GM10248 (cell line): Measurements from ENCODE around the gene MORN5.

Source experiments
- CTCF ChIA-PET: fragments of 300-600 bp; sonication (Branson Sonifier 250); formaldehyde crosslinking; extraction: SDS; loops from one replicate; lab custom pipeline; 2021; ENCODE audit warnings: antibody characterized with exemption; lab: Yijun Ruan, JAX
- POLR2A ChIA-PET: fragments of 350-650 bp; sonication (Branson Sonifier 250); formaldehyde crosslinking; extraction: SDS; loops from one replicate; lab custom pipeline; 2020; ENCODE audit warnings: antibody characterized with exemption; lab: Yijun Ruan, JAX
- DNase-seq: peaks from one replicate; pipeline ENCODE4 v3.0.0; 2012; ENCODE audit errors: extremely low spot score
- TF ChIP-seq, protein P1 (sequence below): IDR thresholded peaks from 2 replicates; pipeline ENCODE4 v1.5.1; 2012; ENCODE audit warnings: mild to moderate bottlenecking, low read depth; ENCODE audit errors: extremely low read depth, missing control alignments, control extremely low read depth

The MORN5 gene

DNA sequence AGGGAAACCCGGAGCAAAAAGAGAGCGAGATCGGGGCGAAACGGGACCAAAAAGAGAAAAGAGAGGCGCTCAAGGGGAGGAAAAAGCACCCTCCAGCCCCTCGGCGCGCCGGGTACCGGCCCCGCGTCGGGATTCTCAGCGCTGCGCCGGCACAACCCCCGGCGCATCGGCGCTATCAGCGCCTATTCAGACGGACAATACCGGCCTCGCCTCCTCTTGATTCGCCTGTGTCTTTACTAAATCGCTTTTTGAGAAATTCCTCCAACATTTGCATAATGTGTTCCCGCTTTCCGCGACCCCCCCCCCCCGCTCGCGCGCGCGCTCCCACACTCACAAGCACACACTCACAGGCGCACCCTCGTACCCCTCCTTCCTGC, 68.5 kb downstream of the MORN5 start:
- DNase-seq: peak; percentile 26
- CTCF ChIA-PET: no interaction called here
- TF ChIP-seq, protein P1, sequence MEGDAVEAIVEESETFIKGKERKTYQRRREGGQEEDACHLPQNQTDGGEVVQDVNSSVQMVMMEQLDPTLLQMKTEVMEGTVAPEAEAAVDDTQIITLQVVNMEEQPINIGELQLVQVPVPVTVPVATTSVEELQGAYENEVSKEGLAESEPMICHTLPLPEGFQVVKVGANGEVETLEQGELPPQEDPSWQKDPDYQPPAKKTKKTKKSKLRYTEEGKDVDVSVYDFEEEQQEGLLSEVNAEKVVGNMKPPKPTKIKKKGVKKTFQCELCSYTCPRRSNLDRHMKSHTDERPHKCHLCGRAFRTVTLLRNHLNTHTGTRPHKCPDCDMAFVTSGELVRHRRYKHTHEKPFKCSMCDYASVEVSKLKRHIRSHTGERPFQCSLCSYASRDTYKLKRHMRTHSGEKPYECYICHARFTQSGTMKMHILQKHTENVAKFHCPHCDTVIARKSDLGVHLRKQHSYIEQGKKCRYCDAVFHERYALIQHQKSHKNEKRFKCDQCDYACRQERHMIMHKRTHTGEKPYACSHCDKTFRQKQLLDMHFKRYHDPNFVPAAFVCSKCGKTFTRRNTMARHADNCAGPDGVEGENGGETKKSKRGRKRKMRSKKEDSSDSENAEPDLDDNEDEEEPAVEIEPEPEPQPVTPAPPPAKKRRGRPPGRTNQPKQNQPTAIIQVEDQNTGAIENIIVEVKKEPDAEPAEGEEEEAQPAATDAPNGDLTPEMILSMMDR: no peak
- POLR2A ChIA-PET: interaction anchor here (0.6 kb wide), 1 partner anchor 18 kb away, joined by 3 read pairs; no protein-coding TSS in a partner anchor

DNA sequence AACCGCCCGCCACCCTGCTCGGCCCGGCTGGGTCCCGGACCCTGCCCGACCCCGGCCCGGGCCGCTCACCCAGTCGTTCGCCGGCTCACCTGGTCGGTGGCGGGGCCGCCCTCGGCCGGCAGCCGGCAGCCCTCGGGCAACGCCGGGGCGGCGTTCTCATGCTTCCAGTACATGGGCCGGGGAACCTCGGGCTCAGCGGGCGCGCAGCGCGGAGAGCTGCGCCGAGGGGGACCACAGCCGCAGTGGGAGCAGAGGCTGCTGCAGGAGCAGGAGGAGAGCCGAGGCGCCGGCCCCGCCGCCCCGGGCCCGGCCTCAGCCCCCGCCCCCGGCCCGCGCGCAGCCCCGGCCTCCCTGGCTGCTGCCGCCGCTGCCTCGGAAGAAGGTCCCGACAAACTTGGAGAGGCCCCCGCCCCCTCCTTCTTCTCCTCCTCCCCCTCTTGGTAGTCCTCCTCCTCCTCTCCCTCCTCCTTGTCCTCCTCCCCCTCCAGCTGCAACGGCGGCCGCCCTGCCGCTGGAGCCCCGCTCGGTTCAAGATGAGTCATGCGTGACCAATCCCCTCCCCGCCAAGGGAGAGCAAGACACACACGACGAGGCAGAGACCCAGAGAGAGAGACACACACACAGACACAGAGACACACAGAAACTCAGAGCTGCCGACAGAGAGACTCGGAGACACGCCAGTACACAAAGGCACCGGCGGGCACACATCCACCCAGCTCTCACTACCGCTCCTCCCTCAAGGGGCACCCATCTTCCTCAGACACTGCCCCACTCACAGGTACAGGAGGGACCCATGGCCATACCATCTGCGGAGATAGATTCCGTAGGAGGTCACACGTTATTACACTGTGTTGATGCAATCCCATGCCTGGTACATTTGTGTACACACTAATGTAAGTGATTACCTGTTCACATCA, 69.1 kb downstream of the MORN5 start, which contains the start of gene LHX6:
LHX6 (minus strand) TSS at position 390 of the 917 bp plus-strand sequence; CDS start at position 173, 217 bp downstream.
- DNase-seq: peak; percentile 24
- TF ChIP-seq, protein P1: no peak
- ChIA-PET POLR2A (interaction anchor here (0.6 kb wide), 1 partner anchor 18 kb away, joined by 3 read pairs; no protein-coding TSS in a partner anchor), CTCF (no interaction called here)

DNA sequence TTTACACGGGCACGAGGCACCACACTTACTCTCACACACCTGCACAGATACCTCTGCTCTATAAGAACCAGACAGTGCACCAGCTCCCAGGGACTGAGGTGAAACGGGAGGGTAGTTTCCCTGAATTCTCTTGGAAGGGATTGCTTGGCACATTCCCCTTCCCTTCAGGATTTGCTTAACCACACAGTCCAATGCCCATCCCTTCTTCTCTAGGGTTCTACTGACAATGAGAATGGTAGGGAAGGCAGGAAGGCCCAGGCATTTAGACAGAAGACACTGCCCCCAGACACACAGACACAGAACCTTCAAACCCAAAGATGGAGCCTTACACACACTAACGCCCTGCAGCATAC, 69.8 kb downstream of the MORN5 start:
- CTCF ChIA-PET: no interaction called here
- TF ChIP-seq, protein P1: no peak
- DNase-seq: no peak
- POLR2A ChIA-PET: no interaction called here

DNA sequence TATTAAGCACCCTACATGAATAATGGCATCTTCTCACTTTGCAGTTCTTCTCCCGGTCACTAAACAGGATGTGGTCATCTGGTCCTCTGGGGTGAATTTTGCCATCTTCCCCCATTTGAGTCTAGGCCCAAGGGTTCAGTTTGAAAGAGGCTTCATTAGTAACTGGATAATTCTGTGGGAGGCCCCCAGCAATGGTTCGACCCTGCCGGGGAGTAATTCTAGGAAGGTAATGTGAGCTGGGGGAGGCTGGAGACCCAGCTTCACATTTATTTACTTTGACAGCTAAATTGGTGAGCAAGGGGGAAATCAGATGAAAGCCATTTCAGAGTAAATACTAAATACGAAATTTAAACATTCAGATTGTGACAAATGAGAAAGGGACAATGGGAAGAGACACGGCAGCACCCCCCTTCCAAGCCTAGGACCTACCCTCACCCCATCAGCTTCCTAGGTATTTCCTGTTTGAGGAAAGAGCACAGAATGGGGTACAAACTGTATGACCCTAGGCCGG, 73.1 kb downstream of the MORN5 start:
- no peak for DNase-seq
- ChIA-PET POLR2A (no interaction called here), CTCF (no interaction called here)
- TF ChIP-seq, protein P1: no peak

DNA sequence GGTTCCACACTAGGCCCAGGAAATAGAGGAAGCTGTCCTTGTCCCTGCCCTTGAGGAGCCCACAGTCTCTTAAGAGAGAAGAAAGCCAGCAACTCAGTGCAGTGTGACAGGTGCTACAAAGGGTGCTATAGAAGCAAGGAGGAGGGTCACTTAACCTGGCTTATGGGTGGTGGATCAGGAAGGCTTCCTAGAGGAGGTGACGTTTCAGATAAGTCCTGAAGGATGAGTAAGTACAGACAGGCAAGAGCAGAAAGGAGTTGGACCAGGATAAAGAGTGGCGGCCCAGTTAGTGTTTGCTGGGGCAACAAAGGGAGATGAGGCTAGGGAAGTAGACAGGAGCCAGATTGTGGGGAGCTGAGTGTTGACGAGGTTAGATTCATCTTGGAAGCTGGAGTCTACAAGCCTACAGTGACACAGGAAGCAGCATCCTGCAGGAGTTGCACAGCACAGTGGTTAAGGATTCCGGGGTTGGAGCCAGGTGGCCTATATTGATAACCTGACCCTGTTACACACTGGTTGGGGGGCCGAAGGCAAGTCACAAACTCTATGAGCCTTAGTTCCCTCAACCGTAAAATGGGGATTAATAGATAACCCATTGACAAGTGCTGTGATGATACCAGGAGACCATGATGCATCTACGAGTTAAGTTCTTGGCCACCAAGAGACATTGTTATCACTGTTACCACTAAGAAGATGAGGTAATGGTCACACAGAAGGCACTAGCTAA, 74.5 kb downstream of the MORN5 start:
- no peak for DNase-seq
- CTCF ChIA-PET: interaction anchor here (1.4 kb wide), 2 partner anchors 12 to 113 kb away, joined by 3 read pairs; no protein-coding TSS in a partner anchor
- POLR2A ChIA-PET: interaction anchor here (0.5 kb wide), 1 partner anchor 1280 kb away, joined by 3 read pairs; no protein-coding TSS in a partner anchor
- TF ChIP-seq, protein P1: no peak

DNA sequence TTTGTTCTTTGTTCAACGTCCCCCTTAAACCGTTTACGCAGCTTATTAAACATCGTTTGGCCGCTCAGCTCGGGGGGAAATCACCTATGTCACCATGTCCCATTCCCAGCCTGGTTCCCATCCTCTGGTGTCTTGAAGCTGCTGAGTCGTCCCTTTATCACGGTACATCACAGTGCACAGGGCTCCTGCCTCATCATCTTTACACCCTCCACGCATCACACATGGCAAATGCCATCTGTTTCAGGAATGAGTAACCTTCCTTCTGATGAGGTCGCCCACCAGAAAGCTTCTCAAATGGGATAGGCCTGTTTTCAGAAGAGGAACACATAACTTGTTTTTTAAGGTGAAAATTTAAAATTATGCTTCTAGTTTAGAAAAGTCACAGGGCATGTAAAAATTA, 77.0 kb downstream of the MORN5 start:
- CTCF ChIA-PET: no interaction called here
- DNase-seq: no peak
- POLR2A ChIA-PET: no interaction called here
- TF ChIP-seq, protein P1: no peak
